Measurements from ENCODE around the gene LRIT1. TPM values are rescaled to one million over a fixed set of nuclear protein-coding genes. Genes with fewer than 3 reads are reported as not detected.

Gene LRIT1
- total RNA-seq, 3 donors from 2014 or later (not counting 1 experiment from before 2014, with no cell fraction given), result not detected

DNA sequence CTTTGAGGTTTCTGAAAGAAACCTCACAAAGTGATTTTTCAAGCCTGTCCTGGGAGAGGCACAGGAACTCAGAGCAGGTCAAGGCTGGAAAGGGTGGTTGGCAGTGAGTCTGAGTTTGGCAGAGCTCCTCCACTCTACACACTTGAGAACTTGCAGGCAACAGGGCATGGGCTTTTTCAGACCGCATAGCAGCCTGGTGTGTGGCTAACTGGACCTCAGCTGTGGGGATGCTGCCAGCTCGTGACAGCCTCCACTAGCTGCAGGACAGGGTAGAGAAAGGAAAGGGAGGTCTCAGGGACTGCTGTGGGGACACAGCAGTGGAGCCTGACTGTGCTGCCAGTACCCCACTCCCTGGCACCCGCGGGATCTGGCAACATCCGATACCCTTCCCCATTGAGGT lies 44.4 kb downstream of the LRIT1 start:
- Mint-ChIP-seq H3K4me1 (peaks cover 3 to 11% of the 10 kb centered on the region in 2 donors), H3K36me3 (no peaks in the 10 kb centered on the region), H3K27me3 (ENCODE audit: low read depth in 2 of 2) (no peaks in the 10 kb centered on the region), H3K27ac (no peak overlapping the region), H3K9me3 (no peaks in the 10 kb centered on the region), H3K4me3 (no peak overlapping the region)
- intact Hi-C loops (cut with micrococcal nuclease), result no loop called here
- WGBS (ENCODE audit: insufficient coverage), result 96% methylated on average over 5 of the region's 5 CpGs
- H3K4me1 ChIP-seq (ENCODE audit: control insufficient read depth, insufficient read depth, low read length), result peaks cover 26% of the 10 kb centered on the region
- ATAC-seq (no peak), DNase-seq (no peak)
- no peaks in the 10 kb centered on the region for H3K27me3 ChIP-seq (ENCODE audit: control insufficient read depth, insufficient read depth, low read length)
- no peaks in the 10 kb centered on the region for H3K36me3 ChIP-seq (ENCODE audit: control insufficient read depth, insufficient read depth, low read length)
- TF ChIP-seq, protein P1, sequence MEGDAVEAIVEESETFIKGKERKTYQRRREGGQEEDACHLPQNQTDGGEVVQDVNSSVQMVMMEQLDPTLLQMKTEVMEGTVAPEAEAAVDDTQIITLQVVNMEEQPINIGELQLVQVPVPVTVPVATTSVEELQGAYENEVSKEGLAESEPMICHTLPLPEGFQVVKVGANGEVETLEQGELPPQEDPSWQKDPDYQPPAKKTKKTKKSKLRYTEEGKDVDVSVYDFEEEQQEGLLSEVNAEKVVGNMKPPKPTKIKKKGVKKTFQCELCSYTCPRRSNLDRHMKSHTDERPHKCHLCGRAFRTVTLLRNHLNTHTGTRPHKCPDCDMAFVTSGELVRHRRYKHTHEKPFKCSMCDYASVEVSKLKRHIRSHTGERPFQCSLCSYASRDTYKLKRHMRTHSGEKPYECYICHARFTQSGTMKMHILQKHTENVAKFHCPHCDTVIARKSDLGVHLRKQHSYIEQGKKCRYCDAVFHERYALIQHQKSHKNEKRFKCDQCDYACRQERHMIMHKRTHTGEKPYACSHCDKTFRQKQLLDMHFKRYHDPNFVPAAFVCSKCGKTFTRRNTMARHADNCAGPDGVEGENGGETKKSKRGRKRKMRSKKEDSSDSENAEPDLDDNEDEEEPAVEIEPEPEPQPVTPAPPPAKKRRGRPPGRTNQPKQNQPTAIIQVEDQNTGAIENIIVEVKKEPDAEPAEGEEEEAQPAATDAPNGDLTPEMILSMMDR (IDR thresholded peaks at IDR 0.05), result no peak
- no peaks in the 10 kb centered on the region for H3K9me3 ChIP-seq (ENCODE audit: control insufficient read depth, insufficient read depth, low read length)
- H3K27ac ChIP-seq (ENCODE audit: low read length), result no peak overlapping the region
- H3K4me3 ChIP-seq (ENCODE audit: low read length), result no peak overlapping the region

DNA sequence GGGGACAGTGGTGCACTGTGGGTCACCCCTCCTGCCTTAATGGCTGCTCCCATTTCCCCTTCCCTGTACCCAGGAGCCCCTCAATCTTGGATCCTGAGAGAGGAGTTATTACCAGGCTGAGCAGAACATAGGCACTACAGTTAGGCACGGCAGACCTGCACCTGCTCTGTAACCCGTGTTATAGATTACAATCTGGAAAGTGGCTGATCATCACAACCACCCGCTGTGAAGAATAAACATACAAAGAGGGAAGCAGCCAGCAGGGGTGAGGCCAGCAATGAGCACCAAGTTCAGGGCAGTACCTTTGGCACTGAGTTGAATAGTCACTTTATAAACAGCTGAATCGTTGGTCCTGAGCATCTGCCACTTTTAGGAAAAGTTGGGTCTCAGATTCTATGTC lies 45.3 kb downstream of the LRIT1 start:
- DNase-seq (no peak), ATAC-seq (no peak)
- Histone ChIP-seq H3K27me3 (ENCODE audit: control insufficient read depth, insufficient read depth, low read length) (no peaks in the 10 kb centered on the region), H3K4me3 (ENCODE audit: low read length) (no peak overlapping the region), H3K27ac (ENCODE audit: low read length) (no peak overlapping the region), H3K4me1 (ENCODE audit: control insufficient read depth, insufficient read depth, low read length) (peaks cover 33% of the 10 kb centered on the region), H3K9me3 (ENCODE audit: control insufficient read depth, insufficient read depth, low read length) (no peaks in the 10 kb centered on the region), H3K36me3 (ENCODE audit: control insufficient read depth, insufficient read depth, low read length) (no peaks in the 10 kb centered on the region)
- Mint-ChIP-seq H3K4me1 (peaks cover 9 to 16% of the 10 kb centered on the region in 2 donors), H3K9me3 (no peaks in the 10 kb centered on the region), H3K27me3 (ENCODE audit: low read depth in 2 of 2) (no peaks in the 10 kb centered on the region), H3K27ac (no peak overlapping the region), H3K4me3 (peak overlapping the region; percentile 21), H3K36me3 (no peaks in the 10 kb centered on the region)
- WGBS (ENCODE audit: insufficient coverage), result 42% methylated on average over 4 of the region's 4 CpGs
- intact Hi-C loops (cut with micrococcal nuclease), result no loop called here
- TF ChIP-seq, protein P1 (IDR thresholded peaks at IDR 0.05), result no peak

DNA sequence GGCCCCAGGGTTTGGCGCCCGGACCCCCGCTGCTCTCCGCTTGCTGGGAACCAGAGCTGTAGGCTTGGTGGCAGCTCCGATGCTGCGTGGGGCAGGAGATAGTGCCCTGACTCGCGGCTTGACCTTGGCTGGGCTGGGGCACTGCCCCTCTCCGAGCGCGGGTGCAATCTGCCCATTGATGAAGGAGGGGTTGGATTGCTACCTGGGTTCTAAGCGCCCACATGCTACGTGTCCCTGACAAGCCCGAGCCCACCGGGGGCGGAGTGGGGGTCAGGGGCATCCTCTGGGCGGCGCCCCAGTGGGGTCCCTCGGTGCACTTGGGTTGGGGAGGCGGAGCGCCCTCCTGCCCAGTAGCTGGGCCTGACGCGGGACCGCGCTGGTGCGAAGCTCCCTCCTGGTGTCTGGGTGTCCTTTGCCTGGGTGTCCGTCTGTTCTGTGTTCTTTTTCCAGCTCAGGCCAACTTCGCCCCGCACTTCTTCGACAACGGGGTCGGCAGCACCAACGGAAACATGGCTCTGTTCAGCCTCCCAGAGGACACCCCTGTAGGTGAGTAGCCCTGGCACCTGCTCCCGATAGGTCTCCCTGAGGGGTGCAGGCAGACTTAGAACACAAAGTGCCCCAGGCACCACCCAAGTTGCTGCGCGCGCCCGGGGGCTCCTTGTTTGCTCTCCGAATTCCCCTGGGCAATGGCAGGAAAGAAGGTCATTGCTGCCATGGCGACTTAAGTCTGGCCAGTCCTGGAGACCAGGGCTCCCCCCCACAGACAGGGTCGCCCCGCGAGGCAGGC lies 46.1 kb downstream of the LRIT1 start:
- ATAC-seq, result no peak

More for the DNA sequence above, 46.1 kb downstream of the LRIT1 start:
- Histone ChIP-seq H3K4me3 (ENCODE audit: low read length) (peak overlapping the region; percentile 50), H3K27me3 (ENCODE audit: control insufficient read depth, insufficient read depth, low read length) (no peaks in the 10 kb centered on the region), H3K4me1 (ENCODE audit: control insufficient read depth, insufficient read depth, low read length) (peaks cover 41% of the 10 kb centered on the region), H3K9me3 (ENCODE audit: control insufficient read depth, insufficient read depth, low read length) (no peaks in the 10 kb centered on the region), H3K27ac (ENCODE audit: low read length) (no peak overlapping the region), H3K36me3 (ENCODE audit: control insufficient read depth, insufficient read depth, low read length) (no peaks in the 10 kb centered on the region)
- WGBS (ENCODE audit: insufficient coverage), result 27% methylated on average over 43 of the region's 43 CpGs
- Mint-ChIP-seq H3K36me3 (no peaks in the 10 kb centered on the region), H3K4me1 (peaks cover 12 to 24% of the 10 kb centered on the region in 2 donors), H3K4me3 (peak overlapping the region; percentile 80), H3K27me3 (ENCODE audit: low read depth in 2 of 2) (no peaks in the 10 kb centered on the region), H3K9me3 (no peaks in the 10 kb centered on the region), H3K27ac (peak overlapping the region in 1 of 2 donors; percentile 76)
- intact Hi-C loops (cut with micrococcal nuclease), result no loop called here
- TF ChIP-seq, protein P1 (IDR thresholded peaks at IDR 0.05), result no peak
- DNase-seq, result peak in 1 of 2 donors; percentile 11
